ENCODE data around the gene OCA2. TPM values are rescaled to one million over a fixed set of nuclear protein-coding genes. Genes with fewer than 3 reads are reported as not detected.

The OCA2 gene
- total RNA-seq, 1 experiment from 2014 or later: not detected

GRCh38 chr15:28021281-28022039, 77.7 kb downstream of the OCA2 start:
- intact Hi-C loops (cut with micrococcal nuclease): no loop called here
- TF ChIP-seq CTCF (IDR thresholded peaks at IDR 0.05; ENCODE audit: unreplicated experiment): no peak
- CTCF ChIA-PET: interaction anchor here (0.6 kb wide), 1 partner anchor 1175 kb away, joined by 4 read pairs; no protein-coding TSS in a partner anchor
- Mint-ChIP-seq H3K36me3 (ENCODE audit: insufficient read depth, unreplicated experiment) (no peaks in the 10 kb centered on the region), H3K4me1 (ENCODE audit: insufficient read depth, unreplicated experiment) (no peaks in the 10 kb centered on the region), H3K4me3 (ENCODE audit: unreplicated experiment) (no peak overlapping the region), H3K27ac (ENCODE audit: low read depth, unreplicated experiment) (no peak overlapping the region), H3K9me3 (ENCODE audit: unreplicated experiment) (peaks cover 31% of the 10 kb centered on the region), H3K27me3 (ENCODE audit: insufficient read depth, unreplicated experiment) (no peaks in the 10 kb centered on the region)
- no peak for DNase-seq (ENCODE audit: unreplicated experiment)
- BruUV-seq (replicated peaks): no TSS peak
- POLR2A ChIA-PET: no interaction called here

DNA sequence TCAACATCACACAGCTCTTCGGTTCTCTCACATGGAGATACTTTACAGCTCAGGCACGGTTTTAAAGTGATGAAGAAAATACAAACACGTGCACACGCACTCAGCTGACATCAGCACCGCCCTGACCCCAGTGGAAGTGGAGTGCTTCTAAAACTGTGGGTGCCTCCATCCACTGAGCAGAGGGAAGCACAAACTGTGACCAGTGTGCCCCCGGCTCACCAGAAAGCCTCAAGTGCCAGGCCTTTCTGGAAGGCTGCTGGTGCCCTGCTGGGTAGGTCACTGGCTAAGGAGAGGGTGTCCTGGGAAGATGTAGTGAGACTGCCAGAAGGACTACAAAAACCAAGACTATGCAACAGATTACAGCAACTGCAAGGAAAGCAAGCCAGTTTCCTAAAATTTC, 78.5 kb downstream of the OCA2 start:
- H3K9me3 Mint-ChIP-seq (ENCODE audit: unreplicated experiment): peaks cover 36% of the 10 kb centered on the region
- intact Hi-C loops (cut with micrococcal nuclease): no loop called here
- no peak overlapping the region for H3K27ac Mint-ChIP-seq (ENCODE audit: low read depth, unreplicated experiment)
- ChIA-PET CTCF (no interaction called here), POLR2A (no interaction called here)
- H3K4me1 Mint-ChIP-seq (ENCODE audit: insufficient read depth, unreplicated experiment): no peaks in the 10 kb centered on the region
- no peaks in the 10 kb centered on the region for H3K27me3 Mint-ChIP-seq (ENCODE audit: insufficient read depth, unreplicated experiment)
- H3K4me3 Mint-ChIP-seq (ENCODE audit: unreplicated experiment): no peak overlapping the region
- BruUV-seq (replicated peaks): no TSS peak
- no peaks in the 10 kb centered on the region for H3K36me3 Mint-ChIP-seq (ENCODE audit: insufficient read depth, unreplicated experiment)
- no peak for DNase-seq (ENCODE audit: unreplicated experiment)
- no peak for TF ChIP-seq CTCF (IDR thresholded peaks at IDR 0.05; ENCODE audit: unreplicated experiment)

- no peaks in the 10 kb centered on the region for H3K36me3 Mint-ChIP-seq (ENCODE audit: insufficient read depth, unreplicated experiment)
- ChIA-PET POLR2A (no interaction called here), CTCF (no interaction called here)
These were observed 79.4 kb downstream of the OCA2 start for GRCh38 chr15:28019594-28020309.

More at GRCh38 chr15:28019594-28020309, 79.4 kb downstream of the OCA2 start:
- Mint-ChIP-seq H3K27me3 (ENCODE audit: insufficient read depth, unreplicated experiment) (no peaks in the 10 kb centered on the region), H3K4me3 (ENCODE audit: unreplicated experiment) (no peak overlapping the region), H3K4me1 (ENCODE audit: insufficient read depth, unreplicated experiment) (no peaks in the 10 kb centered on the region), H3K27ac (ENCODE audit: low read depth, unreplicated experiment) (no peak overlapping the region), H3K9me3 (ENCODE audit: unreplicated experiment) (peaks cover 45% of the 10 kb centered on the region)
- DNase-seq (ENCODE audit: unreplicated experiment): no peak
- no TSS peak for BruUV-seq (replicated peaks)
- TF ChIP-seq CTCF (IDR thresholded peaks at IDR 0.05; ENCODE audit: unreplicated experiment): no peak
- intact Hi-C loops (cut with micrococcal nuclease): no loop called here
